HG03159 (cell line): Measurements from ENCODE around the gene NUCB2.
A peak's percentile ranks its signal among the peaks of the same experiment; 100 is the strongest.
"Not testable (repeated sequence)": the region's sequence is repeated elsewhere in the genome, so short reads cannot be mapped to it uniquely, and the experiment has no call there.

Source experiments
- ATAC-seq: cut with Tn5 transposase; IDR thresholded peaks from one replicate; pipeline ENCODE4 v1.9.1; 2021; ENCODE audit warnings: mild to moderate bottlenecking, moderate library complexity; ENCODE audit not compliant: unreplicated experiment

The NUCB2 gene

DNA sequence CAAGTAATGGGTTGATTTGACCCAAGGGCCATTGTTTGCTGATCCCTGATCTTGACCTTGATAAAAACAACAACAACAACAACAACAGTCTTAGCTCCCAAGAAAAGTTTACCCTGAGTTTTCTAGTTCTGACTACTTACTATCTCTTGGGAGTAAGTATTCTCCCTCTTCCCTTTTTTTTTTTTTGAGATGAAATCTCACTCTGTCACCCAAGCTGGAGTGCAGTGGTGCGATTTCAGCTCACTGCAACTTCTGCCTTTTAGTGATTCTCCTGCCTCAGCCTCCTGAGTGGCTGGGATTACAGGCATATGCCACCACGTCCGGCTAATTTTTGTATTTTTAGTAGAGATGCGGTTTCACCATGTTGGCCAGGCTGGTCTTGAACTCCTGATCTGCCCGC, 8.0 kb upstream of the NUCB2 start:
- ATAC-seq: not testable (repeated sequence)

DNA sequence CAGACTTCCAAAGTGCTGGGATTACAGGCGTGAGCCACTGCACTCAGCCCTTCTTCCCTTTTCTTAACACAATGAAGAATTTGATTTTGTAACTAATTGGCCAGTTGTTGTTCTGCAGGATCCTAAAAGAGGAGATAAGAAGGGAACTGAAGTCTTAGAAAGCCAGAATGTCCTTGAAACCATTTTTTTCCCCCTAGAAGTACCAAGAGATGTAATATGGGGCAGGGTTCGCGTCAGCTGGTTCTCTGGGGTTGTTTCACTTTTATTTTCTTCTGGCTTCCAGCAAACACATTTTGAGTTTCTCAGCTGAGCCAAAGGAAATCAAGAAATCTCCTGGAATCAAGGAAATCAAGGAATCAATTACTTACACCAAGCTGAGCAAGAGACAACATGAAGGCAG, 7.6 kb upstream of the NUCB2 start:
- ATAC-seq: no peak

DNA sequence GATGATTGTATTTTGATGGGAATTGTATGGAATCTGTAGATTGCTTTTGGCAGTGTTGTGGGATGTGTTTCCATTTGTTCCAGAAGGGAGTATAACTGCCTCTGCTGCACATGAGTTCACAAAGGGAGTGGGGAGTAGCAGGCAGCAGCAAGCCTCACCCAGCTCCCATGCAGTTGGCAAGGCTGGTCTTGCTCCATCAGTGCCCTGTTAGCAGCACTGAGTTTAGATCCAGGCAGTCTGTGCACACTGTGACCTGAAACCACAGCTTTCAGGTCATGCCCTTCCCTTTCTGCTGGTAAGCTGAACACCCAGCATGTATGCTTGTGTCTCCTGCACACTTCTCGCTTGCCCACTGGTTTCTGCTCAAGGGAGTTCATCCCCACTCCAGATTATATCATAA, 3.7 kb upstream of the NUCB2 start:
- no peak for ATAC-seq

GRCh38 chr11:17273211-17273610, 3.3 kb upstream of the NUCB2 start:
- no peak for ATAC-seq

DNA sequence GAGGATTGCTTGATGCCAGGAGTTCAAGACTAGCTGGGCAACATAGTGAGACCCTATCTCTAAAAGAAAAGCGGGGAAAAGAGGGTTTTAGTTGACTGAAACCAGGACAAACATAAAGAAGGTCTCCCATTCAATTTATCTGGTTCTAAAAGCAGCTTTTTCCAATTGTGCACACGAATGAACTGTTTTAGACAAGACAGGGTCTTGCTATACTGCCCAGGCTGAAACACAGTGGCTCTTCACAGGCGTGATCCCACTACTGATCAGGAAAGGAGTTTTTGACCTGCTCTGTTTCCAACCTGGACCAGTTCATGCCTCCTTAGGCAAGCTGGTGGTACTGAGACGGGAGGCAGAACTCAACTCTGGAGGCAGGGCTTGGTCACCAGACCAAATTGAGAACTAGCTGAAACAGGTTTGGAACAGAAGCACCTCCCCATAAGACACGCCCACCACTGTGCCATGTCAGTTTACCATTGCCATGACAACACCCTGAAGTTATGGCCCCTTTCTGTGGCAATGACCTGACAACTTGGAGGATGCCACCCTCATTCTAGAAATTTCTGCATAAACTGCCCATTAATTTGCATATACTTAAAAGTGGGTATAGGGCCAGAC, 2.8 kb upstream of the NUCB2 start:
- no peak for ATAC-seq

DNA sequence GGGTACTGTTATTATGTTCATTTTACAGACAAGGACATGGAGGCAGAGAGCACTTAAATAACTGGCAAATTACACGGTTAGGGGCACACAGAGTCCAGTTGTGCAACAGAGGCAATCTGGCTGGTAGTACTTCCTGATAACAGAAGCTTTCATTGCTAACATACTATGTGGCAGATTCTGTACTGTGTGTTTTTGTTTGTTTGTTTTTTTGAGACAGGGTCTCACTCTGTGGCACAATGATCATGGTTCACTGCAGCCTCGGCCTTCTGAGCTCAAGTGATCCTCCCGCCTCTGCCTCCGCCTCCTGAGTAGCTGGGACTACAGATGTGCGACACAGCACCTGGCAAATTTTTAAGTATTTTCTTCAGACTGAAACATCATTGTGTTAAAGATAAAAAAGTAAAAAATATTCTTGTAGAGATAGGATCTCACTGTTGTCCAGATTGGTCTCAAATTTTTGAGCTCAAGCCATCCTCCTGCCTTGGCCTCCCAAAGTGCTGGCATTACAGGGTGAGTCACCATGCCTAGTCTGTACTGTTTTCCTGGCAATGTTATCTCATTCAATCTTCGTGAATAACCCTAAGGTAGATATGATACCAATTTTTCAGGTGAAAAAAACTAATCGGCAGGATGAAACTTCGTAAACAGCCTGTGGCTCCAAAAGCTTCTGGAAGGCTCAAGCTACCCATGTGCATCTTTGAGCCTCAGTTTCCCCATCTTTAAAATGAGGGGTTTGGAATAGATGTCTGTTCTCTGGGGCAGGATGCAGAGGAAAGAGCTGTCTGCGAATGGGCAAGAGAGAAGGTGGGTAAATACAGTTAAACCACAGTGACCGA, 921 bp upstream of the NUCB2 start:
- ATAC-seq: no peak

- ATAC-seq: peak; percentile 27
Observed at GRCh38 chr11:17277024-17277584, 565 bp downstream of the NUCB2 start.

DNA sequence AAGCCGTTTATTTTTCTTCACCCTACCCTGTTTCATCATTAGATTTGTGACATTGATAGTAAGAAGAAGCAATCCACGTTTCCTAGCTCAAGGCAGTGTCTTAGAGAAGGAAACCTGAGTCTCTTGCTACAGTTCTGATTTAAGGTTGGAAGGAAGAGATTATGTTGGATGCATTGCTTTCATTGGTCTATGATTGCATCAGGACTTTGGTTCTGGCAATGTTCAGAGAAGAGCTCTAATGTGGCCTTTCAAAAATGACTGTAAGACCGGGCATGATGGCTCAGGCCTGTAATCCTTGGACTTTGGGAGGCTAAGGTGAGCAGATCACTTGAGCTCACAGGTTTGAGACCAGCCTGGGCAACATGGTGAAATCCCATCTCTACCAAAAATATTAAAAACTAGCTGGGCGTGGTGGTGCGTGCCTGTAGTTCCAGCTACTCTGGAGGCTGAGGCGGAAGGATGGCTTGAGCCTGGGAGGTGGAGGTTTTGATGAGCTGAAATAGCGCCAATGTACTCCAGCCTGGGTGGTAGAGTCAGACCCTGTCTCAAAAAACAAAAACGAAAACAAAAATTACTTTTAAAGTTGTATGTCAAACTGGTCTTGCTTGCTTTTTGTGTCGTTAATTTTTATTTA, 4.1 kb downstream of the NUCB2 start:
- no peak for ATAC-seq

DNA sequence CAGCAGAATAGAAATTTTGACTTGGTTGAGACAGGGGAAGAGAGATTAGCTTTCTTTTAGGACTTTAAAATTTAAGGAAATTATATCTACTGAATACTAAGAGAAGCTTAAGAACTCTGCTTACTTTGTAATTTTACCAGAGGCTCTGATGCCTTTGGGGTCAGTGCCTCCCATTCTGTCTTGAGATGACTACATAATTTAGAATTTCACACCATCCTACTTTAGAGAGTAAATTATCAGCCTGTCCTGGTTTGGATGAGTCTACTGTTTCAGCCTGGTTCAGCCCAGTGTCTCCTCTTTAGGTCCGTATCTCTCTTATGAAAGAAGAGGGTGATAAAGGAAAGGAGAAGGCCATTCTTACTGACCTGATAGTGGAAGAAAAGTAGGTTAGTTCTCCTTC, 9.8 kb downstream of the NUCB2 start:
- no peak for ATAC-seq

GRCh38 chr11:17287058-17287457, 10.5 kb downstream of the NUCB2 start:
- no peak for ATAC-seq

DNA sequence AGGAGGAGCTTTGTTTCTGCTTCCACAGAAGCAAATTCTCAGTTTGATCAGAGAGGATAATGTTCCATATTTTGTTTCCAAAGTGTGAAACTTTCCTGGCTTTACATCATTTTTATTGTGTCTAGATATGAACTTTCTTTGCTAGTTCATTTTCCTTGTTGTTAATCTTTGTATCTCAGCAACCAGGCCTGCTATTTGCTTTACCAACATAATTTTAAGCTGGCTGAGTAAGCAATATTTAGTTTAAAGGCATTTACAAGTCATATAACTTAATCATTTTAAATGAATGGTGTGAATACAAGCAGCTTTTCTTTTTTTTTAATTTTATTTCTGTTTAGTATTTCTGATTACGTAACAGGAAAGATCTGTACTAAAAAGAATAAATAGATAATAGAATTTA, 15.2 kb downstream of the NUCB2 start:
- ATAC-seq: no peak

- ATAC-seq: no peak
Observed at GRCh38 chr11:17293311-17293710, 16.8 kb downstream of the NUCB2 start.

DNA sequence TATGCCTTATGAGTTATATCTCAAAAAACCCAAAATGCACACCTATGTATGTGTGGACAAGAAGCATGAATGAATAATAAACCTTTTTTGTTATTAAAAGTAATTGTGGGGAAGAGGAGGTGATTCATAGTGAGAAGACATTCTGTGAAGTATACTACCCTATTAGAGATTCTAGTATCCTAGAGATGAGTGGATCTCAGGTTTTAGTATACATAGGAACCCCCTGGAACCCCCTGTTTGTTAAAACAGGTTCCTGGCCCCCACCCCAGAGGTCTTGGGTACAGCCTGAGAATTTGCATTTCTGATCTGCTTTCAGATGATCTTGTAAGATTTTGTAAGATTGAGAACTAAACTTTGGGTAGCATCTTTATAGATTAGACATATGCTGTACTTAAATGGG, 17.5 kb downstream of the NUCB2 start:
- ATAC-seq: no peak

DNA sequence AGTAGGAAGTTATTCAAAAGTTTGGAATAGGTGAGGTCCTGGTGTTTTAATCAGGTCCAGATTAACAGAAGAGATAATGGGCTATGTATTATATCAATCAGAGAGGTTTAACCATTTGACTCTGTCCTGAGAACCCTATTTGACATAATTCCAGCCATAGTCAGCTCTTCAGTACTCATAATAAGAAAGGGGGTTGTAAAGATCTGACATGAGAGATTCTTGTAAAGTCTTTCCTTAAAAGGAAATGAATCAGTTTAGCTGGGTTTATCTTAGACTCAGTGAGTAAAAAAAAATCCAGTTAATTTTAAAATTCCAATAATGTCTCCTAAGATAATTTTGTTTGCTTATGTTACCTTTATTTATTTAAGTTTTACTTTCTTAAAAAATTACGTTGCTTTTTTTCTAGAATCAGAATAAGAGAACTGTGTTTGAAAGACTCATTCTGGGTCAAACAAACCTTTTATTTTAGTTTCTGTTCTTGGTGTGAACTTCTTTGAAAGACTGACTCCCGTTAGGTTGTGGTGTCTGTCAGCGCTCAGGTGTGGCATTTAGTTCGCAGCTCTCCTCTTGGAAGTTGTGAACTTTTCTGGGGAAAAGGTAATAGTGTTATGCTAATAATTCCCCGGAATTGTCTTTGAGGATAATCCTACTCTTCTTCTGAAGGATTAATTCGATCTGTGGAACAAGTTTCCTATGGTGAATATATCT, 20.5 kb downstream of the NUCB2 start:
- peak; percentile 42 for ATAC-seq

- peak; percentile 80 for ATAC-seq
Observed at GRCh38 chr11:17298302-17298701, 21.8 kb downstream of the NUCB2 start.

- no peak for ATAC-seq
Observed at GRCh38 chr11:17300372-17300771, 23.8 kb downstream of the NUCB2 start.

DNA sequence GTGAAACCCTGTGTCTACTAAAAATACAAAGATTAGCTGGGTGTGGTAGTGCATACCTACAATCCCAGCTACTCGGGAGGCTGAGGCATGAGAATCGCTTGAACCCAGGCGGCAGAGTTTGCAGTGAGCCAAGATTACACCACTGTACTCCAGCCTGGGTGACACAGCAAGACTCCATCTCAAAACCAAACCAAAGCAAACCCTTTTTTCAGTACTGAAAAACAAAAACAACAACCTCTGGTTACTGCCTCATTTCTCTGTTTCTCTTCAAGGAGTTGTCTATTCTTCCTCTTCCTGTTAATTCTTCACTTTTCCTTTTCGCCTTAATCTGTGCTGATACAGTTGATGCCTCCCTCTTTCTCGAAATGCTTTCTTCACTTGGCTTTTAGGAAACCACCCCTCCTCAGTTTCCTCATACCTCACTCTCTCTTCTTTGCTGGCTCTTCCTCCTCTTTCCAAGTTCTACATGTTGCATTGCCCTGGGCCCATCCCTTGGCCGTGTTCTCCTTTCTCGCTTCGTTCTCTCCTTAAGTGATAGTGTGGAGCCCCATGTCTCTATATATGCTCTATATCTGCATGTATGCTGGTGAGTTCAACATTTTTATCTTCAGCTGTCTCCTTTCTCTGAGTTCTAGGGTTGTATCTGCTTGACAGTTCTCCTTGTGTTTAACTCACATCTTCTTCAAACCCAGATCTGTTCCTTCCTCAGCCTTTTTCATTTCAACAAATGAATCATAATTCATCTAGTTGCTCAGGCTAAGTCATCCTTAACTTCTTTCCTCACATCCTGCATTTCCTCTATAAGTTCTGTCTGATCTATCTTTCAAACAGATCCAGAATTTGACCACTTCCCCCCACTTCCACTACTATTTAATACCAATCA, 37.1 kb downstream of the NUCB2 start:
- ATAC-seq: no peak

GRCh38 chr11:17314232-17314547, 37.7 kb downstream of the NUCB2 start:
- no peak for ATAC-seq

GRCh38 chr11:17314904-17315426, 38.4 kb downstream of the NUCB2 start:
- no peak for ATAC-seq

- ATAC-seq: no peak
Observed at GRCh38 chr11:17328871-17329494, 52.4 kb downstream of the NUCB2 start.
